PC-9 (cell line): ENCODE results near the gene RIMS4. TPM values are rescaled to one million over a fixed set of nuclear protein-coding genes. Genes with fewer than 3 reads are reported as not detected.

ENCODE experiments used
- BruUV-seq: library from RNA; stranded (reverse); fragments of 400-500 nt; replicated peaks from 2 replicates; lab custom pipeline; 2021; lab: Mats Ljungman, UMichigan
- CTCF ChIA-PET: fragments of 300-600 bp; sonication (Branson Sonifier 250); formaldehyde crosslinking; loops from one replicate; lab custom pipeline; 2022; ENCODE audit warnings: antibody characterized with exemption; lab: Charles Lee
- POLR2A ChIA-PET: fragments of 300-600 bp; sonication (Branson Sonifier 250); formaldehyde crosslinking; loops from one replicate; lab custom pipeline; 2022; ENCODE audit warnings: antibody characterized with exemption; ENCODE audit not compliant: unreplicated experiment; lab: Charles Lee
- DNase-seq, 2 experiments: peaks; one replicate each; pipeline versions ENCODE4 v3.0.0 to v3.0.0-alpha.2; 2015 to 2022; ENCODE audit warnings: mixed read lengths in 1 of 2
- H2AFZ ChIP-seq: fragments of 200-600 bp; sonication (generic); 2 replicates; pipeline ENCODE4 v1.8.1; 2017; ENCODE audit warnings: antibody characterized with exemption
- H3F3A ChIP-seq: fragments of 200-600 bp; sonication (generic); 2 replicates; pipeline ENCODE4 v1.8.1; 2017; ENCODE audit warnings: antibody characterized with exemption, mild to moderate bottlenecking, low read depth; ENCODE audit not compliant: insufficient read depth
- H3K27ac ChIP-seq: fragments of 200-600 bp; sonication (generic); 2 replicates; pipeline ENCODE4 v1.6.1; 2016; ENCODE audit warnings: mixed run types
- H3K27me3 ChIP-seq: fragments of 200-600 bp; sonication (generic); 2 replicates; pipeline ENCODE4 v1.6.1; 2016; ENCODE audit warnings: low read depth, mixed run types; ENCODE audit not compliant: insufficient read depth
- H3K36me3 ChIP-seq: fragments of 200-600 bp; sonication (generic); 2 replicates; pipeline ENCODE4 v1.6.1; 2016; ENCODE audit warnings: low read depth, mixed run types
- H3K4me1 ChIP-seq: fragments of 200-600 bp; sonication (generic); replicated peaks from 2 replicates; pipeline ENCODE4 v1.6.1; 2016; ENCODE audit warnings: mixed run types; ENCODE audit not compliant: insufficient read depth
- H3K4me2 ChIP-seq: fragments of 200-600 bp; sonication (generic); 2 replicates; pipeline ENCODE4 v1.6.1; 2017; ENCODE audit warnings: mixed run types
- H3K4me3 ChIP-seq: fragments of 200-600 bp; sonication (generic); 2 replicates; pipeline ENCODE4 v1.6.1; 2016; ENCODE audit warnings: mixed run types
- H3K79me2 ChIP-seq: fragments of 200-600 bp; sonication (generic); 2 replicates; pipeline ENCODE4 v1.6.1; 2017; ENCODE audit warnings: low read depth, mixed run types
- H3K9me2 ChIP-seq: fragments of 200-600 bp; sonication (generic); 2 replicates; pipeline ENCODE4 v1.8.1; 2017; ENCODE audit warnings: mild to moderate bottlenecking; ENCODE audit not compliant: insufficient read depth
- H3K9me3 ChIP-seq: fragments of 200-600 bp; sonication (generic); 2 replicates; pipeline ENCODE4 v1.8.1; 2016; ENCODE audit warnings: low read depth; ENCODE audit not compliant: insufficient read depth
- H4K20me1 ChIP-seq: fragments of 200-600 bp; sonication (generic); 2 replicates; pipeline ENCODE4 v1.8.1; 2017; ENCODE audit not compliant: insufficient read depth
- CTCF ChIP-seq: fragments of 200-600 bp; sonication (generic); conservative IDR thresholded peaks from 2 replicates; pipeline ENCODE4 v1.6.1; 2017; ENCODE audit warnings: mixed run types, antibody characterized with exemption, mild to moderate bottlenecking, moderate library complexity
- EZH2 ChIP-seq: fragments of 200-600 bp; sonication (generic); IDR thresholded peaks from 2 replicates; pipeline ENCODE4 v1.8.0; 2017; ENCODE audit warnings: antibody characterized with exemption, low read depth
- intact Hi-C: fragments of 100-400 bp; cut with micrococcal nuclease; formaldehyde crosslinking; loops from one replicate; pipeline ENCODE4 v1.10.0; 2022; ENCODE audit not compliant: unreplicated experiment
- total RNA-seq: library from RNA; stranded (reverse); gene quantifications from 2 replicates; pipeline ENCODE4 v1.2.3, GENCODE V29; 2021

The RIMS4 gene
- total RNA-seq, 1 experiment from 2014 or later: 0.13 TPM

GRCh38 chr20:44714102-44714700, 96.1 kb downstream of the RIMS4 start:
- Histone ChIP-seq H2AFZ (no peak overlapping the region), H3K9me3 (no peaks in the 10 kb centered on the region), H3K27me3 (no peaks in the 10 kb centered on the region), H3K4me3 (no peak overlapping the region), H3K4me2 (peak overlapping the region; percentile 67), H3K36me3 (no peaks in the 10 kb centered on the region), H3K9me2 (no peaks in the 10 kb centered on the region), H3K4me1 (peaks cover 17% of the 10 kb centered on the region), H3K27ac (no peak overlapping the region), H3K79me2 (no peaks in the 10 kb centered on the region), H3F3A (peaks cover 9% of the 10 kb centered on the region), H4K20me1 (no peaks in the 10 kb centered on the region)
- TF ChIP-seq CTCF (no peak), EZH2 (no peak)
- ChIA-PET POLR2A (no interaction called here), CTCF (interaction anchor here (1.0 to 2.1 kb wide), 2 partner anchors 18 to 34 kb away, joined by 4 to 11 read pairs; no protein-coding TSS in a partner anchor)
- DNase-seq: no peak
- BruUV-seq: no TSS peak
- intact Hi-C loops: loop anchor here (1.0 kb wide), 1 partner anchor 21 kb away; no protein-coding TSS in a partner anchor

GRCh38 chr20:44711237-44711636, 99.1 kb downstream of the RIMS4 start:
- DNase-seq: no peak
- intact Hi-C loops: no loop called here
- peaks cover 17% of the 10 kb centered on the region for H3K4me1 ChIP-seq
- H4K20me1 ChIP-seq: no peaks in the 10 kb centered on the region
- H3K4me2 ChIP-seq: no peak overlapping the region
- ChIA-PET CTCF (no interaction called here), POLR2A (no interaction called here)
- no peaks in the 10 kb centered on the region for H3K9me2 ChIP-seq
- H3K9me3 ChIP-seq: no peaks in the 10 kb centered on the region
- H2AFZ ChIP-seq: no peak overlapping the region
- H3K27me3 ChIP-seq: no peaks in the 10 kb centered on the region
- H3K27ac ChIP-seq: no peak overlapping the region
- no peaks in the 10 kb centered on the region for H3K36me3 ChIP-seq
- peaks cover 8% of the 10 kb centered on the region for H3F3A ChIP-seq
- H3K79me2 ChIP-seq: no peaks in the 10 kb centered on the region
- H3K4me3 ChIP-seq: no peak overlapping the region
- TF ChIP-seq EZH2 (no peak), CTCF (no peak)
- no TSS peak for BruUV-seq

GRCh38 chr20:44709797-44710196, 100.5 kb downstream of the RIMS4 start:
- TF ChIP-seq CTCF (no peak), EZH2 (no peak)
- Histone ChIP-seq H3K27me3 (no peaks in the 10 kb centered on the region), H3K9me2 (no peaks in the 10 kb centered on the region), H3F3A (peaks cover 3% of the 10 kb centered on the region), H3K4me2 (no peak overlapping the region), H3K9me3 (no peaks in the 10 kb centered on the region), H4K20me1 (no peaks in the 10 kb centered on the region), H2AFZ (no peak overlapping the region), H3K79me2 (no peaks in the 10 kb centered on the region), H3K27ac (no peak overlapping the region), H3K36me3 (no peaks in the 10 kb centered on the region), H3K4me3 (no peak overlapping the region), H3K4me1 (peaks cover 10% of the 10 kb centered on the region)
- no TSS peak for BruUV-seq
- no peak for DNase-seq
- intact Hi-C loops: no loop called here
- ChIA-PET CTCF (interaction anchor here (0.8 kb wide), 1 partner anchor 38 kb away, joined by 11 read pairs; no protein-coding TSS in a partner anchor), POLR2A (no interaction called here)
